Parathyroid adenoma (tissue), 2 donors: ENCODE measurements around the gene IL1RN.

Experiments
- H2AFZ ChIP-seq: fragments of 300-600 bp; sonication (generic); one replicate; pipeline ENCODE4 v1.7.0; 2017; ENCODE audit warnings: antibody characterized with exemption, mild to moderate bottlenecking
- H3K27ac ChIP-seq: fragments of 300-600 bp; sonication (generic); one replicate; pipeline ENCODE4 v1.7.0; 2017
- H3K27me3 ChIP-seq: fragments of 300-600 bp; sonication (generic); one replicate; pipeline ENCODE4 v1.7.0; 2017; ENCODE audit warnings: low read length; ENCODE audit not compliant: control insufficient read depth, insufficient read depth
- H3K36me3 ChIP-seq: fragments of 300-600 bp; sonication (generic); one replicate; pipeline ENCODE4 v1.7.0; 2017; ENCODE audit warnings: low read length; ENCODE audit not compliant: control insufficient read depth, insufficient read depth
- H3K4me1 ChIP-seq: fragments of 300-600 bp; sonication (generic); one replicate; pipeline ENCODE4 v1.7.0; 2017; ENCODE audit warnings: control low read depth
- H3K4me2 ChIP-seq: fragments of 300-600 bp; sonication (generic); one replicate; pipeline ENCODE4 v1.7.0; 2017; ENCODE audit warnings: low read length
- H3K4me3 ChIP-seq: fragments of 300-600 bp; sonication (generic); one replicate; pipeline ENCODE4 v1.7.0; 2017; ENCODE audit warnings: low read depth, low read length
- H3K79me2 ChIP-seq: fragments of 300-600 bp; sonication (generic); one replicate; pipeline ENCODE4 v1.7.0; 2017; ENCODE audit warnings: control low read depth
- H3K9ac ChIP-seq: fragments of 300-600 bp; sonication (generic); one replicate; pipeline ENCODE4 v1.7.0; 2017; ENCODE audit warnings: mild to moderate bottlenecking
- H3K9me3 ChIP-seq: fragments of 300-600 bp; sonication (generic); one replicate; pipeline ENCODE4 v1.7.0; 2017; ENCODE audit warnings: low read length; ENCODE audit not compliant: control insufficient read depth
- CTCF ChIP-seq: fragments of 300-600 bp; sonication (generic); IDR thresholded peaks from one replicate; pipeline ENCODE4 v1.7.0; 2017; ENCODE audit warnings: antibody characterized with exemption, mild to moderate bottlenecking
- donor health status: primary hyperparathyroidism.

The IL1RN gene, protein sequence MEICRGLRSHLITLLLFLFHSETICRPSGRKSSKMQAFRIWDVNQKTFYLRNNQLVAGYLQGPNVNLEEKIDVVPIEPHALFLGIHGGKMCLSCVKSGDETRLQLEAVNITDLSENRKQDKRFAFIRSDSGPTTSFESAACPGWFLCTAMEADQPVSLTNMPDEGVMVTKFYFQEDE

GRCh38 chr2:113126845-113127645 is at the start of gene IL1RN:
IL1RN (plus strand) TSS chr2:113127598; CDS start chr2:113127625, 27 bp downstream.
- Histone ChIP-seq H3K4me2 (no peak within 1 kb of the TSS), H3K27ac (no peak within 1 kb of the TSS), H3K4me3 (no peak within 1 kb of the TSS), H3K36me3 (no peaks in the 10 kb centered on the region), H3K79me2 (no peaks in the 10 kb centered on the region), H3K9ac (no peak within 1 kb of the TSS), H3K27me3 (no peaks in the 10 kb centered on the region), H3K9me3 (no peaks in the 10 kb centered on the region), H3K4me1 (no peaks in the 10 kb centered on the region), H2AFZ (no peak within 1 kb of the TSS)
- no peak for TF ChIP-seq CTCF

DNA sequence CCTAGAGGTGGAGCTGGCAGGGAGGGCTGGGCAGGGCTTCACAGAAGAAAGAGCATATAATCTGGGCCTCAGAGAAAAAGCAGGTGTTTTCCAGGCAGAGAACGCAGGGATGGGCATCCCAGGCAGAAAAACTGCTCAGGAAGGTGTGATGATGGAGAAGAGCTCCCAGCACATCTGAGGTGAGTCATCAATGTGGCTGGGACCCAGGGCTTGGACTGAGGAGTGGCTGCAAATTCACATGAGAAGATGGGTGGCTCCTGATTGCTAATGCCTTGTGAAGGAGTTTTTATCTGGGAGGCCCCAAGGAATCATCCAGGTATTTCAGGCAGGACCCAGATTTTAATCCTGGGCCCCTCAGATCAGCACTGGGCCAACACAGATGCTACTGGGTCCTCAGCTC is 49.5 kb upstream of the IL1RN start:
- Histone ChIP-seq H3K9ac (no peak overlapping the region), H3K27me3 (no peaks in the 10 kb centered on the region), H2AFZ (no peak overlapping the region), H3K9me3 (no peaks in the 10 kb centered on the region), H3K4me3 (no peak overlapping the region), H3K36me3 (no peaks in the 10 kb centered on the region), H3K4me2 (no peak overlapping the region), H3K79me2 (no peaks in the 10 kb centered on the region), H3K4me1 (no peaks in the 10 kb centered on the region), H3K27ac (no peak overlapping the region)
- no peak for TF ChIP-seq CTCF

DNA sequence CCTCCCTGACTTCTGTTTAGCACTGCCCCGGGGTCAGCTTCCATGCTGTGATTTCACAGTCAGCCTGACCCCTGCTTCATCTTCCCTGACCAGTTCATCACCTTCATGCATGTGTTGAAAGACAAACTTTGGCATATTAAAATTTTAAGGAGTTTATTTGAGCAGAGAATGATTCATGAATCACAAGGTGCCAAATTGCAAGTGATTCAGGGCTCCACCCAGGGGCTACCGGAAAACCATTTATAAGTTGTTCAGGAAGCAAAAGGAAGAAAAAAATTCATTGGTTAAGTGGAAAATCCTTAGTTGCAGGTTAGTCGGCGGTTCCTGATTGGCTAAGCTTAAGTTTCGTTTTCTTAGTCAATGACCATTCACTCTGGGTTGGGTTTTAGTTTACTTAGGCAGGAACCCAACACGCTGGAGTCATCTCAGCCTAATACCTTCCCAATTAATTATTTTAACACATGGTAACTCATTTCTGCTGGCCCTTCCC is 49.0 kb upstream of the IL1RN start:
- H3K9ac ChIP-seq, result no peak overlapping the region
- TF ChIP-seq CTCF, result no peak
- H3K4me3 ChIP-seq, result no peak overlapping the region
- no peak overlapping the region for H3K27ac ChIP-seq
- no peaks in the 10 kb centered on the region for H3K9me3 ChIP-seq
- H3K36me3 ChIP-seq, result no peaks in the 10 kb centered on the region
- no peaks in the 10 kb centered on the region for H3K27me3 ChIP-seq
- no peak overlapping the region for H2AFZ ChIP-seq
- H3K4me1 ChIP-seq, result no peaks in the 10 kb centered on the region
- no peaks in the 10 kb centered on the region for H3K79me2 ChIP-seq
- no peak overlapping the region for H3K4me2 ChIP-seq

- no peaks in the 10 kb centered on the region for H3K9me3 ChIP-seq
- H3K27ac ChIP-seq, result no peak overlapping the region
- no peaks in the 10 kb centered on the region for H3K27me3 ChIP-seq
- no peak overlapping the region for H2AFZ ChIP-seq
- H3K36me3 ChIP-seq, result no peaks in the 10 kb centered on the region
- no peak overlapping the region for H3K4me3 ChIP-seq
- H3K4me1 ChIP-seq, result no peaks in the 10 kb centered on the region
- no peak for TF ChIP-seq CTCF
- no peak overlapping the region for H3K9ac ChIP-seq
- no peaks in the 10 kb centered on the region for H3K79me2 ChIP-seq
- H3K4me2 ChIP-seq, result no peak overlapping the region
These were observed 48.3 kb upstream of the IL1RN start for GRCh38 chr2:113079131-113079530.
